ENCODE data around the gene ATOH1. TPM values are rescaled to one million over a fixed set of nuclear protein-coding genes. Genes with fewer than 3 reads are reported as not detected.

Gene ATOH1
- total and polyA plus RNA-seq, 9 donors: 0.41 to 0.80 TPM; not detected in 7

GRCh38 chr4:93870876-93871458 is 42.4 kb downstream of the ATOH1 start:
- no peak overlapping the region for H3K4me3 ChIP-seq (ENCODE audit: low read length)
- no peak for DNase-seq
- no peaks in the 10 kb centered on the region for H3K4me1 ChIP-seq (ENCODE audit: control insufficient read depth, insufficient read depth, low read length)
- no peaks in the 10 kb centered on the region for H3K9me3 ChIP-seq (replicated peaks; ENCODE audit: control insufficient read depth, low read depth, low read length)
- no peak overlapping the region for H3K27ac ChIP-seq (ENCODE audit: low read length)
- H3K36me3 ChIP-seq (ENCODE audit: control insufficient read depth, insufficient read depth, low read length): no peaks in the 10 kb centered on the region
- no peaks in the 10 kb centered on the region for H3K27me3 ChIP-seq (ENCODE audit: control insufficient read depth, insufficient read depth, low read length)
- WGBS (ENCODE audit: insufficient coverage): 58% methylated on average over 2 of the region's 6 CpGs

GRCh38 chr4:93876754-93877153 is 48.2 kb downstream of the ATOH1 start:
- no CpG with 5 or more reads among the region's 1 CpG for WGBS (ENCODE audit: insufficient coverage)
- H3K27me3 ChIP-seq (ENCODE audit: control insufficient read depth, insufficient read depth, low read length): no peaks in the 10 kb centered on the region
- no peaks in the 10 kb centered on the region for H3K4me1 ChIP-seq (ENCODE audit: control insufficient read depth, insufficient read depth, low read length)
- no peaks in the 10 kb centered on the region for H3K9me3 ChIP-seq (replicated peaks; ENCODE audit: control insufficient read depth, low read depth, low read length)
- H3K4me3 ChIP-seq (ENCODE audit: low read length): no peak overlapping the region
- DNase-seq: no peak
- no peak overlapping the region for H3K27ac ChIP-seq (ENCODE audit: low read length)
- no peaks in the 10 kb centered on the region for H3K36me3 ChIP-seq (ENCODE audit: control insufficient read depth, insufficient read depth, low read length)

- Histone ChIP-seq H3K27me3 (ENCODE audit: control insufficient read depth, insufficient read depth, low read length) (no peaks in the 10 kb centered on the region), H3K4me3 (ENCODE audit: low read length) (no peak overlapping the region), H3K9me3 (replicated peaks; ENCODE audit: control insufficient read depth, low read depth, low read length) (no peaks in the 10 kb centered on the region), H3K4me1 (ENCODE audit: control insufficient read depth, insufficient read depth, low read length) (no peaks in the 10 kb centered on the region), H3K27ac (ENCODE audit: low read length) (no peak overlapping the region), H3K36me3 (ENCODE audit: control insufficient read depth, insufficient read depth, low read length) (no peaks in the 10 kb centered on the region)
- DNase-seq: no peak
- 38% methylated on average over 1 of the region's 1 CpG for WGBS (ENCODE audit: insufficient coverage)
These were observed 50.0 kb downstream of the ATOH1 start for GRCh38 chr4:93878566-93878965.

GRCh38 chr4:93879919-93880318 is 51.4 kb downstream of the ATOH1 start:
- Histone ChIP-seq H3K27ac (ENCODE audit: low read length) (no peak overlapping the region), H3K4me1 (ENCODE audit: control insufficient read depth, insufficient read depth, low read length) (no peaks in the 10 kb centered on the region), H3K36me3 (ENCODE audit: control insufficient read depth, insufficient read depth, low read length) (no peaks in the 10 kb centered on the region), H3K27me3 (ENCODE audit: control insufficient read depth, insufficient read depth, low read length) (no peaks in the 10 kb centered on the region), H3K9me3 (replicated peaks; ENCODE audit: control insufficient read depth, low read depth, low read length) (no peaks in the 10 kb centered on the region), H3K4me3 (ENCODE audit: low read length) (no peak overlapping the region)
- WGBS (ENCODE audit: insufficient coverage): 70% methylated on average over 1 of the region's 4 CpGs
- DNase-seq: no peak
